ENCODE data around the gene PHF2.

Gene PHF2

GRCh38 chr9:93655621-93656425 lies 79.4 kb downstream of the PHF2 start:
- H3K27ac ChIP-seq: no peak overlapping the region
- H3K4me2 ChIP-seq: no peak overlapping the region
- H3K9ac ChIP-seq: no peak overlapping the region
- no peak overlapping the region for H3K4me3 ChIP-seq (IDR thresholded peaks at IDR 0.05; ENCODE audit: insufficient read depth, low read depth, low read length)
- no peaks in the 10 kb centered on the region for H4K20me1 ChIP-seq (ENCODE audit: insufficient read depth)
- no peaks in the 10 kb centered on the region for H3K36me3 ChIP-seq (ENCODE audit: insufficient read depth)
- H3K4me1 ChIP-seq (ENCODE audit: low read depth, poor library complexity, severe bottlenecking): no peaks in the 10 kb centered on the region
- H3K79me2 ChIP-seq (ENCODE audit: insufficient read depth, low read depth): no peaks in the 10 kb centered on the region
- H3K27me3 ChIP-seq (ENCODE audit: insufficient read depth, low read depth): no peaks in the 10 kb centered on the region
- no peak for TF ChIP-seq CTCF (conservative IDR thresholded peaks at IDR 0.05; ENCODE audit: low read depth, low read length)
- no peak overlapping the region for H2AFZ ChIP-seq (ENCODE audit: low read depth)

GRCh38 chr9:93656426-93657239 lies 80.2 kb downstream of the PHF2 start:
- Histone ChIP-seq H2AFZ (ENCODE audit: low read depth) (no peak overlapping the region), H3K79me2 (ENCODE audit: insufficient read depth, low read depth) (no peaks in the 10 kb centered on the region), H3K4me2 (no peak overlapping the region), H3K4me1 (ENCODE audit: low read depth, poor library complexity, severe bottlenecking) (no peaks in the 10 kb centered on the region), H4K20me1 (ENCODE audit: insufficient read depth) (no peaks in the 10 kb centered on the region), H3K27me3 (ENCODE audit: insufficient read depth, low read depth) (no peaks in the 10 kb centered on the region), H3K9ac (no peak overlapping the region), H3K36me3 (ENCODE audit: insufficient read depth) (no peaks in the 10 kb centered on the region), H3K4me3 (IDR thresholded peaks at IDR 0.05; ENCODE audit: insufficient read depth, low read depth, low read length) (no peak overlapping the region), H3K27ac (no peak overlapping the region)
- no peak for TF ChIP-seq CTCF (conservative IDR thresholded peaks at IDR 0.05; ENCODE audit: low read depth, low read length)

GRCh38 chr9:93657331-93658111 lies 81.1 kb downstream of the PHF2 start:
- no peak for TF ChIP-seq CTCF (conservative IDR thresholded peaks at IDR 0.05; ENCODE audit: low read depth, low read length)
- H3K4me1 ChIP-seq (ENCODE audit: low read depth, poor library complexity, severe bottlenecking): no peaks in the 10 kb centered on the region
- no peaks in the 10 kb centered on the region for H3K36me3 ChIP-seq (ENCODE audit: insufficient read depth)

GRCh38 chr9:93658184-93658925 lies 82.0 kb downstream of the PHF2 start:
- H3K4me3 ChIP-seq (IDR thresholded peaks at IDR 0.05; ENCODE audit: insufficient read depth, low read depth, low read length): no peak overlapping the region
- H3K4me1 ChIP-seq (ENCODE audit: low read depth, poor library complexity, severe bottlenecking): no peaks in the 10 kb centered on the region
- H2AFZ ChIP-seq (ENCODE audit: low read depth): no peak overlapping the region
- no peaks in the 10 kb centered on the region for H3K27me3 ChIP-seq (ENCODE audit: insufficient read depth, low read depth)
- no peak for TF ChIP-seq CTCF (conservative IDR thresholded peaks at IDR 0.05; ENCODE audit: low read depth, low read length)
- no peaks in the 10 kb centered on the region for H3K36me3 ChIP-seq (ENCODE audit: insufficient read depth)
- H4K20me1 ChIP-seq (ENCODE audit: insufficient read depth): no peaks in the 10 kb centered on the region
- no peaks in the 10 kb centered on the region for H3K79me2 ChIP-seq (ENCODE audit: insufficient read depth, low read depth)
- no peak overlapping the region for H3K4me2 ChIP-seq
- no peak overlapping the region for H3K9ac ChIP-seq
- no peak overlapping the region for H3K27ac ChIP-seq

More at GRCh38 chr9:93657331-93658111, 81.1 kb downstream of the PHF2 start:
- H3K4me2 ChIP-seq: no peak overlapping the region
- H3K4me3 ChIP-seq (IDR thresholded peaks at IDR 0.05; ENCODE audit: insufficient read depth, low read depth, low read length): no peak overlapping the region
- no peaks in the 10 kb centered on the region for H3K27me3 ChIP-seq (ENCODE audit: insufficient read depth, low read depth)
- H2AFZ ChIP-seq (ENCODE audit: low read depth): no peak overlapping the region
- no peaks in the 10 kb centered on the region for H4K20me1 ChIP-seq (ENCODE audit: insufficient read depth)
- H3K9ac ChIP-seq: no peak overlapping the region
- H3K79me2 ChIP-seq (ENCODE audit: insufficient read depth, low read depth): no peaks in the 10 kb centered on the region
- no peak overlapping the region for H3K27ac ChIP-seq
